RKO (cell line): ENCODE results near the gene NGLY1.
A peak's percentile ranks its signal among the peaks of the same experiment; 100 is the strongest.

Source experiments
- DNase-seq: peaks from one replicate; pipeline ENCODE4 v3.0.0-alpha.2; 2016; ENCODE audit warnings: low spot score

The NGLY1 gene, protein sequence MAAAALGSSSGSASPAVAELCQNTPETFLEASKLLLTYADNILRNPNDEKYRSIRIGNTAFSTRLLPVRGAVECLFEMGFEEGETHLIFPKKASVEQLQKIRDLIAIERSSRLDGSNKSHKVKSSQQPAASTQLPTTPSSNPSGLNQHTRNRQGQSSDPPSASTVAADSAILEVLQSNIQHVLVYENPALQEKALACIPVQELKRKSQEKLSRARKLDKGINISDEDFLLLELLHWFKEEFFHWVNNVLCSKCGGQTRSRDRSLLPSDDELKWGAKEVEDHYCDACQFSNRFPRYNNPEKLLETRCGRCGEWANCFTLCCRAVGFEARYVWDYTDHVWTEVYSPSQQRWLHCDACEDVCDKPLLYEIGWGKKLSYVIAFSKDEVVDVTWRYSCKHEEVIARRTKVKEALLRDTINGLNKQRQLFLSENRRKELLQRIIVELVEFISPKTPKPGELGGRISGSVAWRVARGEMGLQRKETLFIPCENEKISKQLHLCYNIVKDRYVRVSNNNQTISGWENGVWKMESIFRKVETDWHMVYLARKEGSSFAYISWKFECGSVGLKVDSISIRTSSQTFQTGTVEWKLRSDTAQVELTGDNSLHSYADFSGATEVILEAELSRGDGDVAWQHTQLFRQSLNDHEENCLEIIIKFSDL

GRCh38 chr3:25782938-25783660, at the start of gene NGLY1:
TSS of gene NGLY1 (minus strand) at chr3:25783443. CDS start at chr3:25783390, 53 bp downstream.
- peak; percentile 84 for DNase-seq

DNA sequence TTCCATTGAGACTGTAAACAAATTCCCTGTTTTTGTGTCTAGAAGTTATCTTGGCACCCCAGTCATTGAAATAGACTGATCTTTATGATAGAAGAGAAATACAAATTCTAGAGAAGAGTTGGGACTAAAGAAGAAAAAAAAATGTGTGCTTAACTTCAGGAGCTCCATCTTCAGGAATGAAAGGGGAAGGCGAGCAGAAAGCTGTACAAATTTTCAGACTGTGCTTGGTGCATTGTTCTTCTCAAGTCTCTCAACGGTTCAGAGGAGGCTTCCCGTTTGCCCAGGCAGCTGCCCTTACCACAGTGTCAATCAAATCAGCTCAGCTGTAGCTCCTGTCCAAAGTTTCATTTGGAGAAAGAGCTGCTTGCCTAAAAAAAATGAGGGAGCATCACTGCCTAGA, 48.3 kb upstream of the NGLY1 start:
- peak; percentile 30 for DNase-seq

DNA sequence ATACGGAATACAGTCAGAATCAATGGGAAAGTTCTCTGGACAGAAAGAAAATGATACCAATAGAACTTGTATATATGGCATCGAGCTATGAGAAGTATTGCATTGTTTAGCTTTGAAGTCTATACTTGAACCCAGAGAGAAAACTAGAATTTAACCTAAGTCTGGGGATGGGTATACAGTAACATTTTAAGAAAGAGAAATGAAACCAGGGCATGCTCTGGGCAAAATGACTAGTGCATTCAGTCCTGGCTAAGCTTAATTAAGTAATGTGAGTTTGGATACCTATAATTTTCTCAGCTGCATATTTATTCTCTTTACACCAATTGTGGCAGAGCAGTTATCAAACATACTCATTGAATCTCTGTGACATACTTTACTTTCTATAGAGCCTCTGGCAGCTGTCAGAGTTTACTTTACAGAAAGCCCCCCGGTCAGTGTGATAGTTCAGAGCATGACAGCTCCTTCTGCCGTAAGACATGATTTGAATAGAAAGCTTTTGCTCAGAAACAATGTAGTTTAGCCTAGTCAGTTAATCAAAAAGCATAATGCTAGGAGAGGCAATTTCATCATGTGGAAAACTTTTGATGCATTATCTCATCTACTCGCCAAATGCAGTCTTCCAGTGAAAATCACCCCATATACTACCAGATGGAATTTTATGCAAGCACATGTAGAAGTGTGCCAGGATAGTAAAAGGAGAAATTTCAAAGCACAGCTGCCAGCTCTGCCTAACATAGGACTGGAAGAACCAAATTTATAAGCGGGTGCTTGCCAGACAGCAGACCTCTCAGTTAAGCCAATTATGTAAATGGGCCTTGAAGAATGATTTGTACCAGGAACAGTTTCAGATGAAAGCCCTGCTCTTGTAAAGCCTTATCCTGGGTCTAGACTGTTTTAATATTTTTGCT, 47.4 kb upstream of the NGLY1 start:
- DNase-seq = no peak

DNA sequence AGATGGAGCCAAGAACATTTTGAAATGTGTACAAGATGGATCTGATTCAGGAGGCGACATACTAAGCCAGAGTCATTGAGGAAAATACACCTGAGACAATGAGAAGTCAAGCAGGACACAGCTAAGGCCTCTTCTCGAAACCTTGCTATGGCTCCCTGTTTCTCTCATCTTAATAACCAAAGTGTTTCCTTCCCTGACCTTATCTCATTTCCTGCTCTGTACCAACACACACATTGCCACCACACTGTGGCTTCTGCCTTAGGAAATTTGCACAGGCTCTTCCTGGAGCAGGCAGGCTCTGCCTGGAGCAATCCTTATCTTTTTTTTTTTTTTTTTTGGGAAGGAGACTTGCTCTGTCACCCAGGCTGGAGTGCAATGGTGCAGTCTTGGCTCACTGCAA, 43.3 kb upstream of the NGLY1 start:
- DNase-seq = no peak

DNA sequence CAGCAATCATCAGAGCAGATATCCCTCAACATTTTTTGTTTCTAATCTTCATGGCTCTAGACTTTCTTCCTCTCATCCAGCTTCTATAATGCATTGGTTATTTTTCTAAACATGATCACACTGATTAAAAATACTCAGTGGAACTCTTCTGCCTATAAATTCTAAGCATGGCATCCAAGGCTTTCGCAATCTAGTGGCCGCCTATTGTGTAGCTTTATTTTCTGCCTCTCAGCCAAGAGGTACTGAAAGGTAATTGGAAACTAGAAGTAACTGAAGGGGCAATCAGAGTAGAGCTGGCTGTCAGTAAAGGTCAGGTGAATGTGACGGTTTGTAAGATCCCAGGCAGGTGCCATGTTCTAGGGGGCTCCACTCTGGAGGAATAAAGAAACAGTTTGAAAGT, 40.1 kb upstream of the NGLY1 start:
- DNase-seq = no peak

DNA sequence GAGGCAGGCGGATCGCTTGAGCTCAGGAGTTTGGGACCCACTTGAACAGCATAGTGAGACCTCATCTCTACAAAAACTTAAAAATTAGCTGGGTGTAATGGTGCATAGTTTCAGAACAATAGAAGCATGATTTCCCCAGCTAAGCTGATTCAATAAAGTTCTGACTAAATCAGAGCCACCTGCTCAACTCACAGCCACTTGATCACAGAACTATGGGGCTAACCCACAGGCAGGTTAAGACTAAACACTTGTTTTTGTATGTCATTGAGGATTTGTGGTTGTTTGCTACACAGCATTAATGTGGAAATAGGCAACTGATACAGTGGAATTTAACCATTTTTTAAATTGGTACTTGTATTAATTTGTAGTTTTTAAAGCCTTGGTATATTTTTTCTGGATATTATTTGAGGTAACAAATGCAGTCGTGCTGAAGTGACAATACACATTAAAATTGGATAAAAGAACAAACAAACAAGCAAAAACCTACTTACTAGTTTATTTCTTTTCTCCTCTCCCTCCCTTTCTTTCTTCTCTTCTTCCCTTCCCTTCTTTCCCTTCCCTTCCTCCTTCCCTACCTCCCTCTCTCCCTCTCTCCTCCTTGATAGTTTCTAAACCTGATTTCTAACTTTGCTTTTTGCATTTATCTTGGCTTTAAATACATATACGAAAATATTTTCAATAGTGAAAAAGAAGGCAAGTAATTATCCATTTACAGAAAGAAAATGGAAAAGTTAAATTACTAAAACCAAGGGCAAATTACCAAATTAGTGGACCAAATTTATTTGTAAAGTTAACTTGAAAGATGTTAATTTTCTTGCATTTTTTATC, 38.7 kb upstream of the NGLY1 start:
- DNase-seq = no peak

- DNase-seq = peak; percentile 57
Measured at GRCh38 chr3:25820816-25821486, 37.7 kb upstream of the NGLY1 start.

DNA sequence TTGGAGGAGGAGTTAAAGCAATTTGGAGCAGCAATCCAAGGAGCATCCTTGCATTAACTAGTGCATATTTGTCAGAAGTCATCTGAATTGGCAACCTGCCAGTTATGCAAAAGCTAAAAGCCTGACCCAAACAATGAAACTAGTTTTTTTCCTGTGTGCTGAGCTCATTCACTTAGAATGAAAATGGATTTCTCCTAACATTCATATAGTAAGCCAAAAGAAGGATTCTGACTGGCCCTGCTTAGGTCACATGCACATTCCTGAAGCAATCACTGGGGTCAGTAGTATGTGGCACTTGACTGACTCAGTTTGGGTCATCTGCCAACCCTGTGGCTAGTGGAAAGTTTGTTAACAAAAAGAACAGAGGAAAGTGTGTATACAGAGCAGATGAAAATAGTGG, 37.1 kb upstream of the NGLY1 start:
- peak; percentile 78 for DNase-seq

- DNase-seq = no peak
Measured at GRCh38 chr3:25818335-25818734, 35.1 kb upstream of the NGLY1 start.

DNA sequence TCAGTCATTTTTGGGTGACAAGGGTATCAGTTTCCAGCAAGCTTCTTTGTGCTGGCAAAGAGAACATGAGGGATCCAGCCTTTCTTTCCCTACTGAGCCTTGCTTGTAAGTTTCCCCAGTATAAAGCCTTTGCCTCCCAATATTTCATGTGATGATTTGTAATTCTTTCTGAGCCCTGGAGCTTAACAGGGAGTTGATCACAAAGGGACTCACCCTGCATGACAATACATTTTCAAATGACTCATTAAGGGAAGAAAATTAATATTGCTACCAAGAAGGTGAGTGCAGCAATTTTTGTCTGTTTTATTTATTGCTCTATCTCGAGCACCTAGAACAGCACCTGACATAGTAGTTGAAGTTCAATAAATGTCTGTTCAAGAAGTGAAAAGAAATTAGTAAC, 34.4 kb upstream of the NGLY1 start:
- no peak for DNase-seq

DNA sequence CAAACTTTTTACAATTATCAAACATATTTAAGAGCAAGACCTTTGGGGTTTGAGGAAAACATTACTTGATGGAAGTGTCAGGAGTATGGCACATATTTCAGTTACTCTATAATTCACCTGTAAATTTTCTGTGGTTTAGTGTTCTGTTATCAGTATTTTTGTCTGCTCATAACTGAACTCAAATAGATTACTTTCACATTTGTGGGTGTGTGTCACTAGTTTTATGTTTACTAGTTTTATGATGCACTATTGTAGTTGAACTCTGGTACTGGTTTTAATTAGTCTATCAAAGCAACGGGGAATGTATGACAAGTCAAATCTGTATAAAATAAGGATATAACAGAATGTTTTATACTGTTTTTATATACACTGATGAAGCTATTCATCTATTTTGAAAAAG, 33.9 kb upstream of the NGLY1 start:
- DNase-seq = no peak

DNA sequence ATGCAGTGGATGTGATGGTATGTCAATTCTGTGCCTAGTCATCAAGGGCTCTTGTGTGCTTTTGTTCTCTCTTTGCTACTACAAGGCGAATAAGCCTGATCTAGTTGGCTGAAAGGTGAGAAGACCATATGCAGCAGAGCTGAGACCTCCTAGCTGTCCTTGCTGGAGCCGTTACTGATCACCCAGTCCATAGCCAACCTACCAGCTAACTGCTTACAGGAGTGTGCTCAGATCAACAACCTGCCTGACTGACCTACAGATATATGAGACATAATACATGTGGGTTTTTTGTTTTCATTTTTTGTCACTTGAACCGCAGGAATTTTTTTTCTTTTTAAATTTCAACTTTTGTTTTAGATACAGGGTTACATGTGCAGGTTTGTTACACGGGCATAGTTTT, 29.4 kb upstream of the NGLY1 start:
- no peak for DNase-seq

GRCh38 chr3:25804676-25805075, 21.4 kb upstream of the NGLY1 start:
- DNase-seq = no peak

DNA sequence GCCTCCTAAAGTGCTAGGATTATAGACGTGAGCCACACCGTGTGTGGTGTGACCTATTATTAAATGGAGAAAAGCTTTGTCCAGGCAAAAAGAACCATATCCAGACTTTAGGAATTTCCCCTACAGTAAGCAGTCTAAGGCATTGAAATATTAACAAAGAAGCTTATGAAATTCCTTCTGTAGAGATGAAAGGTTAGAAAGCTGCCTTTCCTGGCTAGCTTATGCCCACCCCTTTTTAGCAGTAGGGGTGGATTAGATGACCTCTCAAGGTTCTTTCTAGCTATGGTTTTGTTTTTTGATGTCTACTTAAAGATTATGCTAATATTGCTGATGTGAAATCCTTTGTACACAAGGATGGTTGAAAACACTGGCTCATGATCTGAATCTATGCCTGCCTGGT, 20.6 kb upstream of the NGLY1 start:
- no peak for DNase-seq

DNA sequence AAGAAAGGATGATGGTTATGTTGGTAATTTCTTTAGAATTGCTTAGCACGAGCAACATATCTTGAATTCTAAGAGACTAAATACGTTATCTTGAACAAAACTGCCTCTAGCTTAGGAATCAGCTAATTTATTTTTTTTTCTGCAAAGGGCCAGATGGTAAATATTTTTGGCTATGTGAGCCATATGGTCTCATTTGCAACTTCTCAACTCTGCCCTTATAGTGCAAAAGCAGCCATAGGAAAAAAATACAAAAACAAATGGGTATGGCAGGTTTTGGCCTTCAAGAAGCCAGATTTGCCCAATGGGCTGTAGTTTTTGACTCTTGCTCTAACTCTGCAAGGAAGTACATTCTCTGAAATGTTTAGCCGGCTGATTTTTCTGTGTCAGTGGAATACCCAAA, 18.5 kb upstream of the NGLY1 start:
- no peak for DNase-seq

GRCh38 chr3:25789596-25790556, 6.6 kb upstream of the NGLY1 start, which contains the start of gene OXSM:
TSS of gene OXSM (plus strand) at chr3:25790090. CDS start at chr3:25791021, 931 bp downstream.
- peak; percentile 96 for DNase-seq

- no peak for DNase-seq
Measured at GRCh38 chr3:25789209-25789595, 6.0 kb upstream of the NGLY1 start.

DNA sequence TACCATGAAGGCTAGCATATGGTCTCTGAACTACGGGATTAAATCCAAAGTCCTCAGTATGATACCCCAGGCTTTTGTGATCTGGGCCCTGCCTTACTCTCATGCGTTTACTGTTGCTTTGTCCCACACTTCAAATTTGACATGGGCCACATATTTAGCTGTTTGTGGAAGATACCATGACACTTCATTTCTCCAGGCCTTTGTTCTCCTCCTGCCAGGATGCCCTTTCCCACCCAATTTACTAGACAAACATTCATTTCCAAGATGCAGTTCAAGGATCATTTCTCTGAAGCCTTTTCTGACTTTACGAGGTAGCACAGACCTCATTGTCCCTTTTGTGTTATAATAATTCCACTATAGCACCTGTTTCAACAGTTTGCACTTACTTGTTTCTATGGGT, 4.4 kb upstream of the NGLY1 start:
- no peak for DNase-seq

DNA sequence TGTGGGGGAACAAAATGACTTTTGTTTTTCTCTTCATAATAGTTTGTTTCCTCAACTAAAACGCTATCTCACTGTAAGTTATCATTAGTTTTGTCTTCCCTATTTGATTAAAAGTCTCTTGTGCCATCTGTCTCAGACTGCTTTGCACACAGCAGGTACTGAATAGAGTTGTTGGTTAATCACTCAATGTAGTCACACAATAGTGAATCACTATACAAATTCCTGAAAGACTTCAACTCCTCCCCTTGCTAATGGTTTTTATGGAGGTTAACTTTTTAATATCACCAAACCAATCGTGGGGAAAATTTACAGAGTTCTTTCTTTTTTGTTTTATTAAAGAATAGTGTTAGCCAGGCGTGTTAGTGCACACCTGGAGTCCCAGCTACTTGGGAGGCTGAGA, 2.6 kb upstream of the NGLY1 start:
- peak; percentile 64 for DNase-seq
